HepG2 (cell line): ENCODE data around the gene MTX2.

Source experiments
- KMT2A ChIP-seq: sonication (generic); formaldehyde crosslinking; IDR thresholded peaks from 2 replicates; pipeline ENCODE4 v1.4.0; 2020; ENCODE audit warnings: missing genetic modification reagents
- POLR2A ChIP-seq, 2 experiments: IDR thresholded peaks; 2 replicates each; pipeline ENCODE4 v1.6.1; 2011; ENCODE audit warnings: low read depth in 2 of 2, low read length in 2 of 2, mild to moderate bottlenecking in 1 of 2, moderate library complexity in 1 of 2; ENCODE audit not compliant: insufficient read depth in 1 of 2
- SMC3 ChIP-seq: IDR thresholded peaks from 2 replicates; pipeline ENCODE4 v1.6.1; 2011; ENCODE audit warnings: low read length, improper control_type of control experiment
- ZNF232 ChIP-seq: sonication (generic); formaldehyde crosslinking; IDR thresholded peaks from 2 replicates; pipeline ENCODE4 v1.4.0; 2020; ENCODE audit warnings: missing genetic modification reagents, borderline replicate concordance

GRCh38 chr2:176338395-176338794 lies 69.2 kb downstream of the MTX2 start:
- no peak for TF ChIP-seq KMT2A (CRISPR knock-in tag)
- no peak for TF ChIP-seq POLR2A (IDR thresholded peaks at IDR 0.05; ENCODE audit: insufficient read depth in 1 of 2, low read depth in 2 of 2, low read length in 2 of 2)
- no peak for TF ChIP-seq ZNF232
- no peak for TF ChIP-seq SMC3
